ENCODE results near the gene PTX4. TPM values are rescaled to one million over a fixed set of nuclear protein-coding genes. Genes with fewer than 3 reads are reported as not detected.

Gene PTX4
- total and polyA plus RNA-seq, 2 donors (not counting 3 experiments of a cell fraction or from before 2014, with no cell fraction given), result 0.31 TPM; not detected in 1

GRCh38 chr16:1439058-1439698, 49.6 kb downstream of the PTX4 start:
- no peak overlapping the region for H2AFZ ChIP-seq (ENCODE audit: low read depth, low read length)
- FAIRE-seq, result no peak
- dilution Hi-C loops (cut with MboI; ENCODE audit: extremely low pct_ligation_motif_present, low sequenced_read_pairs) (no loop called here), intact Hi-C loops (cut with micrococcal nuclease) (no loop called here)
- H3K27ac ChIP-seq (ENCODE audit: insufficient read depth, low read depth, low read length), result no peak overlapping the region
- no peaks in the 10 kb centered on the region for H3K4me1 ChIP-seq (ENCODE audit: control insufficient read depth, extremely low read depth, insufficient read depth, low read length)
- no peaks in the 10 kb centered on the region for H3K79me2 ChIP-seq (ENCODE audit: control insufficient read depth, insufficient read depth, low read length)
- no peaks in the 10 kb centered on the region for H4K20me1 ChIP-seq (replicated peaks; ENCODE audit: control insufficient read depth, extremely low read depth, insufficient read depth, low read length)
- no peaks in the 10 kb centered on the region for H3K27me3 ChIP-seq (ENCODE audit: control insufficient read depth in 2 of 2, insufficient read depth in 2 of 2, low read length in 2 of 2)
- DNase-seq (ENCODE audit: low read depth, low spot score), result no peak
- H3K4me2 ChIP-seq (ENCODE audit: insufficient read depth, low read length), result no peak overlapping the region
- ChIA-PET CTCF (interaction anchor here (1.1 kb wide), 1 partner anchor 12 kb away, joined by 3 read pairs; no protein-coding TSS in a partner anchor), POLR2A (interaction anchor here (0.7 kb wide), 1 partner anchor 17 kb away, joined by 8 read pairs; no protein-coding TSS in a partner anchor)
- no peaks in the 10 kb centered on the region for H3K36me3 ChIP-seq (ENCODE audit: control insufficient read depth in 2 of 2, extremely low read depth in 1 of 2, insufficient read depth in 2 of 2, low read length in 2 of 2)
- H3K9me3 ChIP-seq (replicated peaks; ENCODE audit: control insufficient read depth, insufficient read depth, low read length), result no peaks in the 10 kb centered on the region
- no peaks in the 10 kb centered on the region for H3K9me1 ChIP-seq (replicated peaks; ENCODE audit: control insufficient read depth, extremely low read depth, insufficient read depth, low read length)
- no peak overlapping the region for H3K4me3 ChIP-seq (replicated peaks in 1 of 3; ENCODE audit: insufficient read depth in 1 of 3, low read depth in 1 of 3, low read length in 3 of 3)
- no peak overlapping the region for H3K9ac ChIP-seq (replicated peaks; ENCODE audit: extremely low read depth, insufficient read depth, low read length)
- no peak for TF ChIP-seq JUN (IDR thresholded peaks at IDR 0.05; ENCODE audit: borderline replicate concordance, insufficient read depth, insufficient read length, low read depth)
- no peak for TF ChIP-seq FOS (IDR thresholded peaks at IDR 0.05; ENCODE audit: borderline replicate concordance, insufficient read depth, low read length)
- no TSS peak for BruUV-seq (replicated peaks)

- FAIRE-seq (no peak), DNase-seq (ENCODE audit: low read depth, low spot score) (no peak)
- H3K27ac ChIP-seq (ENCODE audit: insufficient read depth, low read depth, low read length), result no peak overlapping the region
- dilution Hi-C loops (cut with MboI; ENCODE audit: extremely low pct_ligation_motif_present, low sequenced_read_pairs), result no loop called here
- H3K9ac ChIP-seq (replicated peaks; ENCODE audit: extremely low read depth, insufficient read depth, low read length), result no peak overlapping the region
- no peaks in the 10 kb centered on the region for H3K9me3 ChIP-seq (replicated peaks; ENCODE audit: control insufficient read depth, insufficient read depth, low read length)
- TF ChIP-seq FOS (IDR thresholded peaks at IDR 0.05; ENCODE audit: borderline replicate concordance, insufficient read depth, low read length) (no peak), MAX (IDR thresholded peaks at IDR 0.05; ENCODE audit: insufficient read depth, insufficient read length) (no peak), CTCF (IDR thresholded peaks at IDR 0.05; ENCODE audit: extremely low read depth in 1 of 2, insufficient read depth in 1 of 2, low read depth in 1 of 2, low read length in 2 of 2) (no peak), GATA2 (IDR thresholded peaks at IDR 0.05; ENCODE audit: insufficient read depth, insufficient read length, low read depth, low read length) (no peak), POLR2AphosphoS5 (IDR thresholded peaks at IDR 0.05; ENCODE audit: insufficient read depth, low read depth, low read length) (no peak), MYC (IDR thresholded peaks at IDR 0.05; ENCODE audit: low read depth, low read length) (no peak), JUN (IDR thresholded peaks at IDR 0.05; ENCODE audit: borderline replicate concordance, insufficient read depth, insufficient read length, low read depth) (no peak), EZH2 (IDR thresholded peaks at IDR 0.05; ENCODE audit: borderline replicate concordance, low read depth, low read length, severe bottlenecking) (no peak), POLR2A (IDR thresholded peaks at IDR 0.05; ENCODE audit: low read depth, low read length) (no peak)
- H4K20me1 ChIP-seq (replicated peaks; ENCODE audit: control insufficient read depth, extremely low read depth, insufficient read depth, low read length), result no peaks in the 10 kb centered on the region
- ChIA-PET CTCF (interaction anchor here (1.1 to 1.8 kb wide), 2 partner anchors 10 to 11 kb away, joined by 3 to 6 read pairs; no protein-coding TSS in a partner anchor), POLR2A (no interaction called here)
- H3K4me3 ChIP-seq (replicated peaks in 1 of 3; ENCODE audit: insufficient read depth in 1 of 3, low read depth in 1 of 3, low read length in 3 of 3), result no peak overlapping the region
- no TSS peak for BruUV-seq (replicated peaks)
- H3K4me2 ChIP-seq (ENCODE audit: insufficient read depth, low read length), result no peak overlapping the region
- H3K4me1 ChIP-seq (ENCODE audit: control insufficient read depth, extremely low read depth, insufficient read depth, low read length), result no peaks in the 10 kb centered on the region
- no peaks in the 10 kb centered on the region for H3K9me1 ChIP-seq (replicated peaks; ENCODE audit: control insufficient read depth, extremely low read depth, insufficient read depth, low read length)
- no peaks in the 10 kb centered on the region for H3K79me2 ChIP-seq (ENCODE audit: control insufficient read depth, insufficient read depth, low read length)
- H3K27me3 ChIP-seq (ENCODE audit: control insufficient read depth in 2 of 2, insufficient read depth in 2 of 2, low read length in 2 of 2), result no peaks in the 10 kb centered on the region
- no peaks in the 10 kb centered on the region for H3K36me3 ChIP-seq (ENCODE audit: control insufficient read depth in 2 of 2, extremely low read depth in 1 of 2, insufficient read depth in 2 of 2, low read length in 2 of 2)
- intact Hi-C loops (cut with micrococcal nuclease), result no loop called here
- H2AFZ ChIP-seq (ENCODE audit: low read depth, low read length), result no peak overlapping the region
Measured at GRCh38 chr16:1438229-1439057, 50.3 kb downstream of the PTX4 start.

Measured in endothelial cell of umbilical vein (primary cell).